ENCODE data around the gene GLI3.

GLI3 gene

DNA sequence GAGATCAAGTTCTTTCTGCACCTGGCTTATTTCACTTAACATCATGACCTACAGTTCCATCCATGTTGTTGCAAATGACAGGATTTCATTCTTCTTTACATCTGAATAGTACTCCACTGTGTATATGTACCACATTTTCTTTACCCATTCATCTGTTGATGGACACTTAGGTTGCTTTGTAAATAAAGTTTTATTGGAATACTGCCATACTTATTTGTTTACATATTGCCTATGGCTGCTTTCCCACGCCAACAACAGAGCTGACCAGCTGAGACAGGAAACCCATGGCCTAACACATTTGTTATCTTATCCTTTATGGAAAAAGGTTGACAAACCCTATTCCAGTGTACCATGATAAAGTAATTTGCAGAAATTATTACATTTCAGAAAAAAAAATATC is 153.7 kb downstream of the GLI3 start:
- H3K9ac ChIP-seq (ENCODE audit: low read length) = no peak overlapping the region
- no peak overlapping the region for H3K27ac ChIP-seq (ENCODE audit: low read depth, low read length)
- no peaks in the 10 kb centered on the region for H3K79me1 ChIP-seq (ENCODE audit: low read length)
- no peak overlapping the region for H4K8ac ChIP-seq (ENCODE audit: low read depth, low read length)
- no peak overlapping the region for H2AFZ ChIP-seq (ENCODE audit: insufficient read depth, low read length, poor library complexity)
- H3K4ac ChIP-seq (ENCODE audit: low read depth, low read length) = no peak overlapping the region
- H3K36me3 ChIP-seq (ENCODE audit: control insufficient read depth in 1 of 2, insufficient read depth in 2 of 2, low read length in 2 of 2) = no peaks in the 10 kb centered on the region
- H2BK5ac ChIP-seq (ENCODE audit: low read depth, low read length, poor library complexity) = no peak overlapping the region
- DNase-seq = no peak
- H2BK120ac ChIP-seq (ENCODE audit: insufficient read depth, low read length, poor library complexity) = no peak overlapping the region
- WGBS (ENCODE audit: extremely low coverage, insufficient coverage, insufficient read length) = no CpG with 5 or more reads among the region's 1 CpG
- no peak overlapping the region for H3K4me3 ChIP-seq (ENCODE audit: low read depth, low read length)
- no peaks in the 10 kb centered on the region for H3K27me3 ChIP-seq (ENCODE audit: insufficient read depth, low read length)
- H3K79me2 ChIP-seq (ENCODE audit: control insufficient read depth, insufficient read depth, low read length, poor library complexity) = no peaks in the 10 kb centered on the region
- H3K4me2 ChIP-seq (ENCODE audit: low read length) = no peak overlapping the region
- H3K18ac ChIP-seq (ENCODE audit: low read length) = no peak overlapping the region
- no peak overlapping the region for H3K14ac ChIP-seq (ENCODE audit: low read length)
- H4K91ac ChIP-seq (ENCODE audit: low read depth, low read length) = no peak overlapping the region
- H2BK12ac ChIP-seq (ENCODE audit: low read length) = no peak overlapping the region
- H2AK5ac ChIP-seq (ENCODE audit: low read length) = no peak overlapping the region
- H3K4me1 ChIP-seq (ENCODE audit: control insufficient read depth in 1 of 2, insufficient read depth in 2 of 2, low read length in 2 of 2) = no peaks in the 10 kb centered on the region
- H3K9me3 ChIP-seq (ENCODE audit: insufficient read depth, low read depth, low read length) = no peaks in the 10 kb centered on the region
- no peak overlapping the region for H4K12ac ChIP-seq (ENCODE audit: low read depth, low read length)
- H3K23ac ChIP-seq (ENCODE audit: low read length) = no peak overlapping the region

- no peak for DNase-seq
- Histone ChIP-seq H2BK120ac (ENCODE audit: insufficient read depth, low read length, poor library complexity) (no peak overlapping the region), H4K12ac (ENCODE audit: low read depth, low read length) (no peak overlapping the region), H3K27ac (ENCODE audit: low read depth, low read length) (no peak overlapping the region), H3K23ac (ENCODE audit: low read length) (no peak overlapping the region), H3K4me1 (ENCODE audit: control insufficient read depth in 1 of 2, insufficient read depth in 2 of 2, low read length in 2 of 2) (peaks cover 3 to 6% of the 10 kb centered on the region in 2 experiments), H2AK5ac (ENCODE audit: low read length) (no peak overlapping the region), H4K8ac (ENCODE audit: low read depth, low read length) (no peak overlapping the region), H3K27me3 (ENCODE audit: insufficient read depth, low read length) (no peaks in the 10 kb centered on the region), H3K14ac (ENCODE audit: low read length) (no peak overlapping the region), H4K91ac (ENCODE audit: low read depth, low read length) (no peak overlapping the region), H3K4me2 (ENCODE audit: low read length) (no peak overlapping the region), H3K4ac (ENCODE audit: low read depth, low read length) (no peak overlapping the region), H3K4me3 (ENCODE audit: low read depth, low read length) (peak overlapping the region; percentile 20), H3K79me1 (ENCODE audit: low read length) (no peaks in the 10 kb centered on the region), H2BK12ac (ENCODE audit: low read length) (no peak overlapping the region), H3K18ac (ENCODE audit: low read length) (no peak overlapping the region), H2BK5ac (ENCODE audit: low read depth, low read length, poor library complexity) (no peak overlapping the region), H3K36me3 (ENCODE audit: control insufficient read depth in 1 of 2, insufficient read depth in 2 of 2, low read length in 2 of 2) (no peaks in the 10 kb centered on the region), H3K9me3 (ENCODE audit: insufficient read depth, low read depth, low read length) (no peaks in the 10 kb centered on the region), H3K9ac (ENCODE audit: low read length) (peak overlapping the region; percentile 15), H3K79me2 (ENCODE audit: control insufficient read depth, insufficient read depth, low read length, poor library complexity) (no peaks in the 10 kb centered on the region), H2AFZ (ENCODE audit: insufficient read depth, low read length, poor library complexity) (no peak overlapping the region)
- WGBS (ENCODE audit: extremely low coverage, insufficient coverage, insufficient read length) = no CpG with 5 or more reads among the region's 8 CpGs
Measured at GRCh38 chr7:42082144-42082543, 154.9 kb downstream of the GLI3 start.

GRCh38 chr7:42081671-42082070 is 155.3 kb downstream of the GLI3 start:
- Histone ChIP-seq H3K27ac (ENCODE audit: low read depth, low read length) (no peak overlapping the region), H3K14ac (ENCODE audit: low read length) (no peak overlapping the region), H2BK5ac (ENCODE audit: low read depth, low read length, poor library complexity) (no peak overlapping the region), H3K18ac (ENCODE audit: low read length) (no peak overlapping the region), H2AK5ac (ENCODE audit: low read length) (no peak overlapping the region), H3K4ac (ENCODE audit: low read depth, low read length) (no peak overlapping the region), H3K4me1 (ENCODE audit: control insufficient read depth in 1 of 2, insufficient read depth in 2 of 2, low read length in 2 of 2) (peaks cover 3 to 6% of the 10 kb centered on the region in 2 experiments), H3K4me2 (ENCODE audit: low read length) (no peak overlapping the region), H4K91ac (ENCODE audit: low read depth, low read length) (no peak overlapping the region), H4K8ac (ENCODE audit: low read depth, low read length) (no peak overlapping the region), H3K23ac (ENCODE audit: low read length) (no peak overlapping the region), H3K27me3 (ENCODE audit: insufficient read depth, low read length) (no peaks in the 10 kb centered on the region), H3K9ac (ENCODE audit: low read length) (no peak overlapping the region), H2BK120ac (ENCODE audit: insufficient read depth, low read length, poor library complexity) (no peak overlapping the region), H3K79me2 (ENCODE audit: control insufficient read depth, insufficient read depth, low read length, poor library complexity) (no peaks in the 10 kb centered on the region), H3K36me3 (ENCODE audit: control insufficient read depth in 1 of 2, insufficient read depth in 2 of 2, low read length in 2 of 2) (no peaks in the 10 kb centered on the region), H2BK12ac (ENCODE audit: low read length) (no peak overlapping the region), H3K9me3 (ENCODE audit: insufficient read depth, low read depth, low read length) (no peaks in the 10 kb centered on the region), H4K12ac (ENCODE audit: low read depth, low read length) (no peak overlapping the region), H3K79me1 (ENCODE audit: low read length) (no peaks in the 10 kb centered on the region), H2AFZ (ENCODE audit: insufficient read depth, low read length, poor library complexity) (no peak overlapping the region), H3K4me3 (ENCODE audit: low read depth, low read length) (no peak overlapping the region)
- DNase-seq = no peak
- no CpG with 5 or more reads among the region's 2 CpGs for WGBS (ENCODE audit: extremely low coverage, insufficient coverage, insufficient read length)

DNA sequence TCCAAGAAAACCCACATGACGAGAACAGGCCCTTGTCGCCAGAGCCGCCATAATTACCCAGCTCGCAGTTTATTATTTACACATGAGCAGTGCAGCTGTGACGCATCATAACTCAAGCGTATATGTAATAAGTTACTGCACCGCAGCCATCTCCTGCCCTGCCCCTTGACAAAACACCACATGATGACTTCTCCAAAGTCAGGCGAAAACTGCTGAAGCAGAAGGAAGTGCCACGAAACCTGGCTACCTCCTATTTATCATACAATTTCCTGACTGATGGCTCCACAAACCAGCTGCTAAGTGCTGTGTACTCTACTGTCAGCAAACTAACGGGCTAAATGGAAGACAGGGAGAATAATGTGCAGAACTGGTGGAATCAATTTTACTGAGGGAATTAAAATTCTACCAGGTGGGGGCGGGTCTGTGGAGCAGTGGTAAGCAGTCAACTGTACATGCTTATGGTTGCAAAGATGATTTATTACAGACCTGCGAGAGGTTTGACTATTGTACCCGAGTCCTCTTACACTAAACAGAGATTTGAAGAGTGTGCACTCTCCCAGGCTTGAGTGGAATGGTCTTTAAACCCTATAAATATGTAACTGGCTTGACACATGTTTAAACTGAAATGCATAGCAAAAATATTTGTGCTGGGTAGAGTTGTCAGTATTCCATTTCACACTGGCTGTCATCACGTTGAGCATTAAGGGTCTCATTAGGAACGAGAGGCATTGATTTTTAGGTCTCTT is 156.0 kb downstream of the GLI3 start:
- peaks cover 3 to 6% of the 10 kb centered on the region in 2 experiments for H3K4me1 ChIP-seq (ENCODE audit: control insufficient read depth in 1 of 2, insufficient read depth in 2 of 2, low read length in 2 of 2)
- H3K18ac ChIP-seq (ENCODE audit: low read length) = no peak overlapping the region
- DNase-seq = no peak
- no peaks in the 10 kb centered on the region for H3K79me1 ChIP-seq (ENCODE audit: low read length)
- no peak overlapping the region for H3K27ac ChIP-seq (ENCODE audit: low read depth, low read length)
- H2BK12ac ChIP-seq (ENCODE audit: low read length) = no peak overlapping the region
- H2BK5ac ChIP-seq (ENCODE audit: low read depth, low read length, poor library complexity) = no peak overlapping the region
- H3K9me3 ChIP-seq (ENCODE audit: insufficient read depth, low read depth, low read length) = no peaks in the 10 kb centered on the region
- H2AFZ ChIP-seq (ENCODE audit: insufficient read depth, low read length, poor library complexity) = no peak overlapping the region
- no peak overlapping the region for H3K23ac ChIP-seq (ENCODE audit: low read length)
- no peak overlapping the region for H3K4me2 ChIP-seq (ENCODE audit: low read length)
- WGBS (ENCODE audit: extremely low coverage, insufficient coverage, insufficient read length) = no CpG with 5 or more reads among the region's 15 CpGs
- H3K79me2 ChIP-seq (ENCODE audit: control insufficient read depth, insufficient read depth, low read length, poor library complexity) = no peaks in the 10 kb centered on the region
- no peak overlapping the region for H3K9ac ChIP-seq (ENCODE audit: low read length)
- H2AK5ac ChIP-seq (ENCODE audit: low read length) = no peak overlapping the region
- no peak overlapping the region for H4K91ac ChIP-seq (ENCODE audit: low read depth, low read length)
- no peak overlapping the region for H3K14ac ChIP-seq (ENCODE audit: low read length)
- H3K36me3 ChIP-seq (ENCODE audit: control insufficient read depth in 1 of 2, insufficient read depth in 2 of 2, low read length in 2 of 2) = no peaks in the 10 kb centered on the region
- H3K27me3 ChIP-seq (ENCODE audit: insufficient read depth, low read length) = no peaks in the 10 kb centered on the region
- no peak overlapping the region for H3K4me3 ChIP-seq (ENCODE audit: low read depth, low read length)
- no peak overlapping the region for H4K8ac ChIP-seq (ENCODE audit: low read depth, low read length)
- H4K12ac ChIP-seq (ENCODE audit: low read depth, low read length) = no peak overlapping the region
- H2BK120ac ChIP-seq (ENCODE audit: insufficient read depth, low read length, poor library complexity) = no peak overlapping the region
- H3K4ac ChIP-seq (ENCODE audit: low read depth, low read length) = no peak overlapping the region
